Renal pelvis (tissue), 12 donors: ENCODE measurements around the gene GCAT. TPM values are rescaled to one million over a fixed set of nuclear protein-coding genes. Genes with fewer than 3 reads are reported as not detected.

Source experiments
- DNase-seq: peaks from one replicate; pipeline ENCODE4 v3.0.0-alpha.2; 2013
- long read RNA-seq, 16 experiments: transcript quantifications; one replicate each; lab custom pipeline, GENCODE V29; 2026
- polyA plus RNA-seq, 3 donors: library from polyadenylated mRNA; unstranded; fragments of 120-200 nt; gene quantifications; one replicate each; pipeline ENCODE4 v1.2.1, GENCODE V29; 2013; ENCODE audit not compliant: insufficient read length in 3 of 3

The GCAT gene
- 10 to 100 TPM; 17.0 to 17.9 (median 17.3) TPM for polyA plus RNA-seq
- long read RNA-seq, donor 1, transcript GCAT-201 (9 exons, 1,497 nt), result major isoform, 9 of 9 reads
- long read RNA-seq, donor 1, partial matches to known transcripts, result 0 of 9 reads
- long read RNA-seq, donor 1, other reads (novel, unspliced or antisense), result 0 of 9 reads
- long read RNA-seq, donor 2, transcript GCAT-201 (9 exons, 1,497 nt), result major isoform, 7 of 8 reads
- long read RNA-seq, donor 2, partial matches to known transcripts, result 0 of 8 reads
- long read RNA-seq, donor 2, other reads (novel, unspliced or antisense), result 0 of 8 reads
- long read RNA-seq, donor 3, partial matches to known transcripts, result 0 of 6 reads
- long read RNA-seq, donor 3, other reads (novel, unspliced or antisense), result 0 of 6 reads
- long read RNA-seq, donor 4, transcript GCAT-201 (9 exons, 1,497 nt), result major isoform, 9 of 11 reads
- long read RNA-seq, donor 4, partial matches to known transcripts, result 0 of 11 reads
- long read RNA-seq, donor 4, other reads (novel, unspliced or antisense), result 0 of 11 reads
- long read RNA-seq, donor 5, transcript GCAT-207 (3 exons, 551 nt), result major isoform, 5 of 10 reads
- long read RNA-seq, donor 5, transcript GCAT-201 (9 exons, 1,497 nt), result major isoform, 5 of 10 reads
- long read RNA-seq, donor 5, partial matches to known transcripts, result 0 of 10 reads
- long read RNA-seq, donor 5, other reads (novel, unspliced or antisense), result 0 of 10 reads
- long read RNA-seq, donor 6, transcript GCAT-201 (9 exons, 1,497 nt), result major isoform, 10 of 11 reads
- long read RNA-seq, donor 6, partial matches to known transcripts, result 0 of 11 reads
- long read RNA-seq, donor 6, other reads (novel, unspliced or antisense), result 0 of 11 reads
- long read RNA-seq, donor 7, transcript GCAT-201 (9 exons, 1,497 nt), result major isoform, 6 of 8 reads
- long read RNA-seq, donor 7, partial matches to known transcripts, result 0 of 8 reads
- long read RNA-seq, donor 7, other reads (novel, unspliced or antisense), result 0 of 8 reads
- long read RNA-seq, donor 8, partial matches to known transcripts, result 0 of 2 reads
- long read RNA-seq, donor 8, other reads (novel, unspliced or antisense), result 0 of 2 reads
- long read RNA-seq, donor 9, transcript GCAT-201 (9 exons, 1,497 nt), result major isoform, 9 of 15 reads
- long read RNA-seq, donor 9, partial matches to known transcripts, result 5 of 15 reads
- long read RNA-seq, donor 9, other reads (novel, unspliced or antisense), result 0 of 15 reads
- long read RNA-seq, donor 10, transcript GCAT-201 (9 exons, 1,497 nt), result major isoform, 6 of 8 reads
- long read RNA-seq, donor 10, partial matches to known transcripts, result 0 of 8 reads
- long read RNA-seq, donor 10, other reads (novel, unspliced or antisense), result 0 of 8 reads
- long read RNA-seq, donor 11, transcript GCAT-201 (9 exons, 1,497 nt), result major isoform, 6 of 9 reads
- long read RNA-seq, donor 11, partial matches to known transcripts, result 0 of 9 reads
- long read RNA-seq, donor 11, other reads (novel, unspliced or antisense), result 0 of 9 reads
- long read RNA-seq, donor 12, transcript GCAT-201 (9 exons, 1,497 nt), result major isoform, 5 of 6 reads
- long read RNA-seq, donor 12, partial matches to known transcripts, result 0 of 6 reads
- long read RNA-seq, donor 12, other reads (novel, unspliced or antisense), result 0 of 6 reads
- long read RNA-seq, donor 13, transcript GCAT-201 (9 exons, 1,497 nt), result major isoform, 7 of 7 reads
- long read RNA-seq, donor 13, partial matches to known transcripts, result 0 of 7 reads
- long read RNA-seq, donor 13, other reads (novel, unspliced or antisense), result 0 of 7 reads
- long read RNA-seq, donor 14, transcript GCAT-207 (3 exons, 551 nt), result major isoform, 6 of 12 reads
- long read RNA-seq, donor 14, transcript GCAT-201 (9 exons, 1,497 nt), result major isoform, 6 of 12 reads
- long read RNA-seq, donor 14, partial matches to known transcripts, result 0 of 12 reads
- long read RNA-seq, donor 14, other reads (novel, unspliced or antisense), result 0 of 12 reads
- long read RNA-seq, donor 15, transcript GCAT-201 (9 exons, 1,497 nt), result major isoform, 6 of 11 reads
- long read RNA-seq, donor 15, partial matches to known transcripts, result 5 of 11 reads
- long read RNA-seq, donor 15, other reads (novel, unspliced or antisense), result 0 of 11 reads
- long read RNA-seq, donor 16, transcript GCAT-201 (9 exons, 1,497 nt), result major isoform, 9 of 10 reads
- long read RNA-seq, donor 16, partial matches to known transcripts, result 0 of 10 reads
- long read RNA-seq, donor 16, other reads (novel, unspliced or antisense), result 0 of 10 reads

DNA sequence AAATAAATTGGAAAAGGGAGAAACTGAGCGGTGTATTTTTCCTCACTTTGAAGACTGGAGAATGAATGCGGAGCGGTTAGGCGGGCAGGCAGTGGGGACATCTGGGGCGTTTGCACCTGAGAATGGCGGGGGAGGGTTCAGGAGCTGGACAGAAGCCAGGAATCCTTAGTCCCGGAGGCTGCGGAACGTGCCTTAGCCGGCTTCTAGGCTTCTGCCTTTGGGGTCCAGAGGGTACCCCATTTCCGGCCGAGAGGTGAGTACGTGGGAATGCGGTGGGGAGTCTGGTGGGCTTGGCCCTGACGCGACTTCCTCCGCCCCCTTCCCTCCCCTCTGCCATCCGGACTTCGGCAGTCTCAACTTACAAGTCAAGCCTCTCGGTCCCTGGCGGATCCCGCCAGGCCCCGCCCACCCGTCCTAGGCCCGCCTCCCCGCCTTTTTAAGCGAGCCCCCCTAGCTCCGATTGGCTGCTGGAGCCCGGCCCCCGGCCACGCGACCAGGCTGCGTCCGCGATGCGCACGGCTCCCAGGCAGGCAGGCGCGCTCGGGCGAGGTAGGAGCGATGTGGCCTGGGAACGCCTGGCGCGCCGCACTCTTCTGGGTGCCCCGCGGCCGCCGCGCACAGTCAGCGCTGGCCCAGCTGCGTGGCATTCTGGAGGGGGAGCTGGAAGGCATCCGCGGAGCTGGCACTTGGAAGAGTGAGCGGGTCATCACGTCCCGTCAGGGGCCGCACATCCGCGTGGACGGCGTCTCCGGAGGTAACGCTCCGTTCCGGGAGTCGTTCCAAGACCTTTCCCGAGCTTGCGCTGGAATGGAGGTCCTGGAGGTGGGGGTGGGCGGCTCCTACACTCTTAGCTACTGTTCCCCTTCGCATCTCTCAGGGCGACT lies at the start of gene GCAT:
TSS of gene GCAT (plus strand) at position 525 of the 884 bp plus-strand sequence. CDS start at position 559, 34 bp downstream.
- peak; percentile 96 for DNase-seq

- no peak for DNase-seq
Observed at GRCh38 chr22:37758694-37759093, 49.0 kb upstream of the GCAT start.

DNA sequence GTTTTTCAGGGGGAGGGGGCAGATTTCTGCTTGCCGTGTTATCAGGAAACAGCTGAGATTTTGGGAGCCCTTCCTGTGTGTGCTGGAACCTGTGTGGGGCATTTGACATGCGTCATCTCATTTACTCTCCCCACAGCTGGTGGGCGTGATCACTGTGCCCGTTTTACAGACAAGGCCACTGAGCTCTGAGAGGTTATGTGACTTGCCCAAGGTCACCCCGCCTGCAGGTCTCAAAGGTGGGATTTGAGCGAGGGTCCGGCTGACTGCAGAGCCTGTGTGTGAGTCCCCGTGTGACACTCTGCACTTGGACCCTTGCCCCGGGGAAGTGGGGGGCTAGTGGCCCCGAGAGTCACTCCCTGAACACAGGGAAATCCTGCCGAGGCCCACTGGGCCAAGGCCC lies 48.5 kb upstream of the GCAT start:
- no peak for DNase-seq

DNA sequence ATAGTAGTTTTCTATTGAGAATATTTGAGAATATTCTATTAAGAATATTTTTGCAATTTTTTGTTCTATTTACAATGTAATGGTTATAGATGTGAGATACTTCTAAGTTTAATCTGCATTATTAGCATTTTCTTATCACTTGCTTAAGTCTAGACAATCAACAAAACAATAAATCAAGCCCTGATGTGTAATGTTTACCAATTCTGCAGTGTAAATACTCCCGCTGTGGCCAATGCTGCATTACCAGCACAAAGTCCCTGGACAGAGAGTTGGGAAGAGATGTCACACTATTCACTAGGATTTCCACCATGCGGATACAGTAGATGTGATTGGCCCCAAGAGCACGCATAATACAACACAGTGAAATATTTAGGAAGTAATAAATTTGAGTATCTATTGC lies 47.6 kb upstream of the GCAT start:
- DNase-seq, result no peak

DNA sequence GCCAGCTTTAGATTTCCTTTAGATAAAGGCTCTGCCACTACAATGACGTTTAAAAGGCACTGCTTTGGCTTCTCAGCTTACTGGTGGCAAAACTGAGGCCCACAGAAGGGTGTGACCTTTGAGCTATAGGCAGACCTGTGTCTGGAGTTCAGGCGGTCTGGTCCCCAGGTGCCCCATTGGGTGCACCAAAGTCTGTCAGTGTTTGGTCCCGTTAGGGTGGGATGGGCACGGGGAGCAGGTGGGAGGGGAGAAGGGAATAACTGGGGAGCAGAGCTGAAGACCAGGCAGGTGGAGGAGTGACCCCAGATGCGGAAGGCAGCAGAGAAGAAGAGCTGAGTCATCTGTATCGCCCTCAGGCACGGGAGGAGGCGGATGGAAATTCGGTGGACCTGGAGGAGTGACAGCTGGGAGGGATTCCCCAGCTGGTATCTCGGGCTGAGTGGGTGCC lies 45.3 kb upstream of the GCAT start:
- no peak for DNase-seq

DNA sequence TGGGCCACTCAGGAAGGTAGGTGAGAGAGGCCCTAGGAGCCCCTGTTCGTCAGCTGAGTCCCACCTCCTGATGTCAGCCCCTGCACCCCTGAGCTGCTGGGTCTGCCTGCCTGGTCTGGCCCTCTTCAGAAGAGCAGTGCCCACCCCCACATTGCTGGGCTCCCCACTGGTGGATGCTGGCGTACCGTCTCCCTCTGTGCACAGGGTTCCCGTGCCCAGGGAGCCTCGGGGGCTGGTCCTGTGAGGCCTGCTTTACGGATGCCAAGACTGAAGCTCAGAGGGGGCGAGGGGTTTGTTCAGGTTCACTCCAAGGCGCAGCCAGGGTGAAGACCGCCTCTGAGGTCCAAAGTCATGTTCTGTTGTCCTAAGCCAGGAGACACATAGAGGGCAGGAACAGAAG lies 44.7 kb upstream of the GCAT start:
- no peak for DNase-seq

- DNase-seq, result no peak
Observed at GRCh38 chr22:37763652-37764051, 44.1 kb upstream of the GCAT start.

DNA sequence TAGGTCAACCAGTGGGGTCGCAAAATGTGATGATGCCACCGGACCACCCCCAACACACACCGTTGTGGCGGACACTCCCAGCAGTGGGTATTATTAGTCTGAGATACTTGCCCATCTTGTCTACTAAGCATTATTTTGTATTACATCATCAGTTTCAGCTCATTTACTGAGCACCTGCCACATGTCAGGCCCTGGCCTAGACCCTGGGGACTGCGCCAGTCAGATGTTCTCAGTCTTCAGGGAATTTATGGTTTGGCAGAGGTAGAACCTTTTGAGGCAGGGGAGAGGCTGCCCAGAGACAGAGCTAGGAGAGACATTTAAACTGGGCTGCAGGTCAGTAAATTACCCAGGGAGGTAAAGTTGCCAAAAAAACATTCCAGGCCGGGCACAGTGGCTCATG lies 43.1 kb upstream of the GCAT start:
- DNase-seq, result no peak

DNA sequence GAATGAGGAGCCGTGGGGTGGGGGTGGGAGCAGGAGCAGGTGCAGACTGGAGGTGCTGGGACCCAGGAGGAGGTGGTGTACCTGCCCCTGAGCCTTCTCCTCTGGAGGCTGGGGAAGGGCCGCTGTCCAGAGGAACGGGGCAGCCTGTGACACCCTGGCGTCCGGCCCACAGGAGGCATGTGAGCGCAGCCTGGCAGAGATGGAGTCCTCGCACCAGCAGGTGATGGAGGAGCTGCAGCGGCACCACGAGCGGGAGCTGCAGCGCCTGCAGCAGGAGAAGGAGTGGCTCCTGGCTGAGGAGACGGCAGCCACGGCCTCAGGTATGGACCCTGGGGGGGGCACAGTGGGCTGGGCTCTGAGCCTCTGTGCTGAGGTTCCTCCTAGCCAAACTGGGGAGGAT lies 42.2 kb upstream of the GCAT start:
- no peak for DNase-seq

DNA sequence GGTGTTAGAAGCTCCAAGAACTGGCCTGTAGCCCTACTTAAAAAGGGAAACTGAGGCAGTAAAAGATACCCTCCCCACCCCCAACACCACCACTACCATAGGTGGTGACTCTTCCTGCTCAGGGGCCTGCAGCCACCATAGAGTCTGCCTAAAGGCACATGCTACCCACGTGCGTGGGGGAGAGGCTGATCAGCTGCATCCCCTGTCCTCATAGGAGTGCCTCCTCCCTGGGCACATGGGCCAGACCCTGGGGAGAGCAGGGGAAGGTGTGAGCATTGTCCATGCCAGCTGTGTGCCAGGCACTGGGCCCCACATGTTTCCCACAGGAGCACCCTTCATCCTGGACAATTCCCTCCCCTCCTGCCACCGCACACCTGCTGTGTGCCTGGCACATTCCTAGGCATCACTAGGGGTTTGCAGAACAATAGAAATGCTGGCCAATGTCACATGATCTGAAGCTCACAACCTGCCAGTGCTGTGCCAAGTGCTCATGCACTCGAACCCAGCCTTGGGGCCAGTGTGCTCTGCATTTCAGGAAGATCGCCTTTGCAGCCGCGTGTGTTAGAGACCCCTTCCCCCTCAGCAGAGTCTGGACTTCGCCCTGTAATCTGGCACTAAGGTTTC lies 41.7 kb upstream of the GCAT start:
- no peak for DNase-seq

- DNase-seq, result no peak
Observed at GRCh38 chr22:37768273-37768672, 39.5 kb upstream of the GCAT start.

- DNase-seq, result no peak
Observed at GRCh38 chr22:37769056-37769455, 38.7 kb upstream of the GCAT start.

- no peak for DNase-seq
Observed at GRCh38 chr22:37771081-37771480, 36.7 kb upstream of the GCAT start.

GRCh38 chr22:37771702-37772427 lies 35.9 kb upstream of the GCAT start:
- DNase-seq, result no peak

- no peak for DNase-seq
Observed at GRCh38 chr22:37774728-37775127, 33.0 kb upstream of the GCAT start.

GRCh38 chr22:37775785-37776638 lies 31.7 kb upstream of the GCAT start:
- no peak for DNase-seq

DNA sequence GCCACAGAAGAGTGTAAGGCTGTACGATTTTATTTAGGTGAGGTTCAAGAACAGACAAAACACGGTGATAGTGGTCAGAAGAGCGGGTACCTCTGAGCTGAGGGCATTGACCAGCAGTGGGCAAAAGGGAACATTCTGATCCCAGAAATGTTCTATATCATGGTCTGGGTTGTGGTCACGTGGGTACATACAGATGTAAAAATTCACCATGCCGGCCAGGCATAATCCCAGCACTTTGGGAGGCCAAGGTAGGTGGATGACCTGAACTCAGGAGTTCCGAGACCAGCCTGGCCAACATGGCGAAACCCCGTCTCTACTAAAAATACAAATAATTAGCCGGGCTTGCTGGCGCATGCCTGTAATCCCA lies 31.1 kb upstream of the GCAT start:
- DNase-seq, result no peak
